ENCODE measurements around the gene SWSAP1. TPM values are rescaled to one million over a fixed set of nuclear protein-coding genes. Genes with fewer than 3 reads are reported as not detected.
"Not testable (repeated sequence)": the region's sequence is repeated elsewhere in the genome, so short reads cannot be mapped to it uniquely, and the experiment has no call there.

Gene SWSAP1
- total RNA-seq, 1 experiment from 2014 or later = 1.4 TPM

- intact Hi-C loops (cut with micrococcal nuclease) = loop anchor here (2.0 kb wide), 1 partner anchor 28 kb away; the partner anchor contains the start of gene SWSAP1
- Mint-ChIP-seq H3K4me3 (ENCODE audit: unreplicated experiment) (peak within 1 kb of the TSS; percentile 96), H3K27me3 (ENCODE audit: insufficient read depth, unreplicated experiment) (no peaks in the 10 kb centered on the region), H3K27ac (ENCODE audit: low read depth, unreplicated experiment) (peak within 1 kb of the TSS; percentile 98), H3K36me3 (ENCODE audit: insufficient read depth, unreplicated experiment) (peaks cover 5% of the 10 kb centered on the region), H3K9me3 (ENCODE audit: unreplicated experiment) (no peaks in the 10 kb centered on the region), H3K4me1 (ENCODE audit: insufficient read depth, unreplicated experiment) (peaks cover 30% of the 10 kb centered on the region)
- BruUV-seq (replicated peaks) = no TSS peak
- ChIA-PET POLR2A (interaction anchor here (0.6 to 5.1 kb wide), 21 partner anchors 7 to 339 kb away, joined by 3 to 88 read pairs (median 5); partner anchors contain the start of genes KANK2, LDLR, ODAD3 and PRKCSH), CTCF (interaction anchor here (0.6 to 1.2 kb wide), 6 partner anchors 24 to 491 kb away, joined by 3 to 6 read pairs (median 4); no protein-coding TSS in a partner anchor)
- TF ChIP-seq CTCF (IDR thresholded peaks at IDR 0.05; ENCODE audit: unreplicated experiment) = no peak
- peak; percentile 100 for DNase-seq (ENCODE audit: unreplicated experiment)
Measured at GRCh38 chr19:11346104-11346940, 28.1 kb upstream of the SWSAP1 start, which contains the start of the genes CCDC159 and TMEM205. CCDC159 (plus strand) TSS chr19:11346519; CDS start chr19:11346607, 88 bp downstream. TMEM205 (minus strand) TSS chr19:11346268; CDS start chr19:11345619, 649 bp downstream.

- Mint-ChIP-seq H3K27me3 (ENCODE audit: insufficient read depth, unreplicated experiment) (no peaks in the 10 kb centered on the region), H3K36me3 (ENCODE audit: insufficient read depth, unreplicated experiment) (no peaks in the 10 kb centered on the region), H3K27ac (ENCODE audit: low read depth, unreplicated experiment) (no peak overlapping the region), H3K9me3 (ENCODE audit: unreplicated experiment) (no peaks in the 10 kb centered on the region), H3K4me1 (ENCODE audit: insufficient read depth, unreplicated experiment) (peaks cover 30% of the 10 kb centered on the region), H3K4me3 (ENCODE audit: unreplicated experiment) (peak overlapping the region; percentile 96)
- DNase-seq (ENCODE audit: unreplicated experiment) = no peak
- POLR2A ChIA-PET = interaction anchor here (1.1 to 5.1 kb wide), 5 partner anchors 8 to 209 kb away, joined by 4 to 88 read pairs (median 11); partner anchors contain the start of genes RAB3D and SWSAP1
- no peak for TF ChIP-seq CTCF (IDR thresholded peaks at IDR 0.05; ENCODE audit: unreplicated experiment)
- intact Hi-C loops (cut with micrococcal nuclease) = loop anchor here (2.0 kb wide), 1 partner anchor 27 kb away; the partner anchor contains the start of gene SWSAP1
- BruUV-seq (replicated peaks) = no TSS peak
- CTCF ChIA-PET = interaction anchor here (0.6 kb wide), 1 partner anchor 135 kb away, joined by 3 read pairs; no protein-coding TSS in a partner anchor
Measured at GRCh38 chr19:11347546-11348039, 26.9 kb upstream of the SWSAP1 start.

- no peak overlapping the region for H3K27ac Mint-ChIP-seq (ENCODE audit: low read depth, unreplicated experiment)
- no peak for TF ChIP-seq CTCF (IDR thresholded peaks at IDR 0.05; ENCODE audit: unreplicated experiment)
- POLR2A ChIA-PET = interaction anchor here (0.6 to 1.8 kb wide), 3 partner anchors 25 to 1478 kb away, joined by 3 to 9 read pairs (median 4); partner anchors contain the start of gene SWSAP1
- CTCF ChIA-PET = no interaction called here
- DNase-seq (ENCODE audit: unreplicated experiment) = no peak
- H3K4me3 Mint-ChIP-seq (ENCODE audit: unreplicated experiment) = no peak overlapping the region
- intact Hi-C loops (cut with micrococcal nuclease) = no loop called here
- H3K27me3 Mint-ChIP-seq (ENCODE audit: insufficient read depth, unreplicated experiment) = no peaks in the 10 kb centered on the region
- BruUV-seq (replicated peaks) = no TSS peak
- peaks cover 30% of the 10 kb centered on the region for H3K4me1 Mint-ChIP-seq (ENCODE audit: insufficient read depth, unreplicated experiment)
- H3K36me3 Mint-ChIP-seq (ENCODE audit: insufficient read depth, unreplicated experiment) = no peaks in the 10 kb centered on the region
- no peaks in the 10 kb centered on the region for H3K9me3 Mint-ChIP-seq (ENCODE audit: unreplicated experiment)
Measured at GRCh38 chr19:11349171-11349570, 25.3 kb upstream of the SWSAP1 start.

- CTCF ChIA-PET; POLR2A ChIA-PET; H3K4me3 Mint-ChIP-seq (ENCODE audit: unreplicated experiment): not testable (repeated sequence)
Measured at GRCh38 chr19:11354102-11354501, 20.4 kb upstream of the SWSAP1 start.

More at GRCh38 chr19:11354102-11354501, 20.4 kb upstream of the SWSAP1 start:
- H3K27ac Mint-ChIP-seq (ENCODE audit: low read depth, unreplicated experiment); H3K36me3 Mint-ChIP-seq (ENCODE audit: insufficient read depth, unreplicated experiment); BruUV-seq (replicated peaks); H3K9me3 Mint-ChIP-seq (ENCODE audit: unreplicated experiment); H3K27me3 Mint-ChIP-seq (ENCODE audit: insufficient read depth, unreplicated experiment); DNase-seq (ENCODE audit: unreplicated experiment); intact Hi-C loops (cut with micrococcal nuclease): not testable (repeated sequence)
- H3K4me1 Mint-ChIP-seq (ENCODE audit: insufficient read depth, unreplicated experiment) = peaks cover 20% of the 10 kb centered on the region
